K562 (cell line): ENCODE results near the gene HAUS1. TPM values are rescaled to one million over a fixed set of nuclear protein-coding genes. Genes with fewer than 3 reads are reported as not detected.

ENCODE experiments used
- ATAC-seq: fragments of 200-7000 bp; cut with Tn5 transposase; 3 replicates; pipeline ENCODE4 v1.9.1; 2020; ENCODE audit warnings: moderate library complexity
- BruUV-seq: library from RNA; stranded (reverse); fragments of 400-500 nt; replicated peaks from 2 replicates; lab custom pipeline; 2021; lab: Mats Ljungman, UMichigan
- CTCF ChIA-PET: fragments of 300-600 bp; formaldehyde crosslinking; extraction: SDS; loops from one replicate; lab custom pipeline; 2021; ENCODE audit warnings: low intra/inter-chr PET ratio; lab: Yijun Ruan, JAX
- POLR2A ChIA-PET: fragments of 300-600, 350-650 bp; sonication (Branson Sonifier 250); formaldehyde crosslinking; extraction: SDS; loops from one replicate; lab custom pipeline; 2021; ENCODE audit warnings: antibody characterized with exemption, inconsistent platforms; lab: Yijun Ruan, JAX
- DNase-seq, 4 experiments: peaks; one replicate each; pipeline versions ENCODE4 v3.0.0 to v3.0.0-alpha.2; 2011 to 2018; ENCODE audit warnings: low spot score in 3 of 4, mixed read lengths in 3 of 4; ENCODE audit errors: extremely low read depth in 1 of 4
- FAIRE-seq: peaks from 2 replicates; lab custom pipeline; 2011; peaks lifted over from hg19 to GRCh38; lab: Jason Lieb, UNC
- H2AFZ ChIP-seq: 2 replicates; pipeline ENCODE4 v1.6.0; 2011; ENCODE audit warnings: low read depth, low read length, control low read depth, inconsistent platforms
- H3K27ac ChIP-seq: fragments of 200-600 bp; 3 replicates; pipeline ENCODE4 v1.8.0; 2011; ENCODE audit warnings: low read depth, mild to moderate bottlenecking, control low read depth, inconsistent platforms, low read length, moderate library complexity, mixed read lengths; ENCODE audit errors: extremely low read depth
- H3K27me3 ChIP-seq, 2 experiments: fragments of 300-600 bp in 1 of 2; 2 replicates in 1 of 2; 3 replicates in 1 of 2; pipeline versions ENCODE4 v1.6.0 to v1.8.0; 2011; ENCODE audit warnings: inconsistent platforms in 2 of 2, low read length in 2 of 2, mild to moderate bottlenecking in 1 of 2, mixed read lengths in 1 of 2, moderate library complexity in 1 of 2; ENCODE audit not compliant: control insufficient read depth in 2 of 2, insufficient read depth in 2 of 2
- H3K36me3 ChIP-seq: fragments of 300-600 bp; 3 replicates; pipeline ENCODE4 v1.8.0; 2011; ENCODE audit warnings: mild to moderate bottlenecking, low read length, inconsistent platforms; ENCODE audit not compliant: control insufficient read depth, insufficient read depth
- H3K4me1 ChIP-seq, 2 experiments: fragments of 200-600 bp in 1 of 2; replicated peaks in 1 of 2; 2 replicates in 1 of 2; 3 replicates in 1 of 2; pipeline versions ENCODE4 v1.5.1 to v1.8.0; 2011; ENCODE audit warnings: inconsistent platforms in 2 of 2, low read length in 2 of 2, mild to moderate bottlenecking in 1 of 2, mixed read lengths in 1 of 2, moderate library complexity in 1 of 2; ENCODE audit not compliant: control insufficient read depth in 2 of 2, insufficient read depth in 2 of 2
- H3K4me2 ChIP-seq: 2 replicates; pipeline ENCODE4 v1.6.1; 2011; ENCODE audit warnings: low read length, control low read depth, inconsistent platforms, mixed read lengths; ENCODE audit not compliant: insufficient read depth
- H3K4me3 ChIP-seq: fragments of 200-600 bp; sonication (generic), shearing (Covaris generic); 2 replicates; pipeline ENCODE4 v1.5.1; 2016; ENCODE audit warnings: control low read depth, inconsistent platforms
- H3K79me2 ChIP-seq: fragments of 200-600 bp; 3 replicates; pipeline ENCODE4 v1.8.0; 2011; ENCODE audit warnings: low read length, inconsistent platforms; ENCODE audit not compliant: control insufficient read depth, insufficient read depth
- H3K9ac ChIP-seq, 2 experiments: 2 replicates each; pipeline versions ENCODE4 v1.6.0 to v1.6.1; 2011; ENCODE audit warnings: low read depth in 2 of 2, low read length in 2 of 2, control low read depth in 1 of 2, inconsistent platforms in 1 of 2, mild to moderate bottlenecking in 1 of 2, mixed read lengths in 1 of 2; ENCODE audit not compliant: insufficient read depth in 1 of 2
- H3K9me1 ChIP-seq: one replicate; pipeline ENCODE4 v1.6.0; 2011; ENCODE audit warnings: inconsistent platforms, mild to moderate bottlenecking, low read length, moderate library complexity; ENCODE audit not compliant: control insufficient read depth, insufficient read depth
- H3K9me3 ChIP-seq: replicated peaks from 2 replicates; pipeline ENCODE4 v1.5.1; 2011; ENCODE audit warnings: low read depth, low read length, inconsistent platforms; ENCODE audit not compliant: control insufficient read depth, insufficient read depth
- H4K20me1 ChIP-seq: replicated peaks from 2 replicates; pipeline ENCODE4 v1.6.1; 2011; ENCODE audit warnings: low read length, inconsistent platforms, mixed read lengths; ENCODE audit not compliant: control insufficient read depth, insufficient read depth
- DDX20 ChIP-seq: fragments of 450-650 bp; IDR thresholded peaks from 2 replicates; pipeline ENCODE4 v1.6.1; 2016; ENCODE audit warnings: missing genetic modification characterization, low read depth, mild to moderate bottlenecking, missing compliant biosample characterization, moderate library complexity
- HDAC2 ChIP-seq: fragments of 450-650 bp; IDR thresholded peaks from 2 replicates; pipeline ENCODE4 v1.6.1; 2016; ENCODE audit warnings: mild to moderate bottlenecking
- HSF4 ChIP-seq: fragments of 250-450 bp; sonication (Bioruptor Pico); IDR thresholded peaks from 2 replicates; pipeline ENCODE4 v2.1.2; 2022; ENCODE audit warnings: mild to moderate bottlenecking, moderate library complexity, borderline replicate concordance
- MAFF ChIP-seq: IDR thresholded peaks from 2 replicates; pipeline ENCODE4 v1.6.1; 2012; ENCODE audit warnings: low read length, improper control_type of control experiment
- NELFE ChIP-seq: IDR thresholded peaks from 2 replicates; pipeline ENCODE4 v1.6.1; 2011; ENCODE audit warnings: mild to moderate bottlenecking; ENCODE audit not compliant: insufficient read depth, insufficient read length
- NR4A1 ChIP-seq, 2 experiments: fragments of 250-450 bp in 1 of 2; fragments of 450-650 bp in 1 of 2; sonication (Bioruptor Pico) in 1 of 2; IDR thresholded peaks; 2 replicates each; pipeline versions ENCODE4 v1.4.0 to v1.6.1; 2016 to 2020; ENCODE audit warnings: mild to moderate bottlenecking in 2 of 2, missing compliant biosample characterization in 1 of 2, missing genetic modification characterization in 1 of 2, moderate library complexity in 1 of 2
- SMARCE1 ChIP-seq: fragments of 450-650 bp; IDR thresholded peaks from 2 replicates; pipeline ENCODE4 v1.7.1; 2016; ENCODE audit warnings: mild to moderate bottlenecking
- SPI1 ChIP-seq: IDR thresholded peaks from 2 replicates; pipeline ENCODE4 v1.6.1; 2011; ENCODE audit warnings: low read depth, low read length, control low read depth, borderline replicate concordance
- ZNF165 ChIP-seq: fragments of 250-450 bp; sonication (Bioruptor Pico); IDR thresholded peaks from 2 replicates; pipeline ENCODE4 v1.4.0; 2020; ENCODE audit warnings: borderline replicate concordance
- WGBS: fragments of 100-300 bp; shearing (Covaris generic); methylation state at CpG from one replicate; pipeline ENCODE4 v1.1.6; 2016; ENCODE audit warnings: low coverage, mixed read lengths; ENCODE audit not compliant: insufficient coverage; ENCODE audit errors: missing lambda C conversion rate; 5-methylcytosine and 5-hydroxymethylcytosine counted together
- in situ Hi-C: fragments of 300-500 bp; cut with MboI; formaldehyde crosslinking; loops from 4 replicates; pipeline ENCODE4 v1.15.0; 2018; ENCODE audit warnings: inconsistent platforms, mixed read lengths
- intact Hi-C: fragments of 100-400 bp; cut with micrococcal nuclease; formaldehyde crosslinking; loops from 2 replicates; pipeline ENCODE4 v1.14.2; 2022
- polyA plus RNA-seq, 8 experiments: library from polyadenylated mRNA; depleted of rRNA in 4 of 8; stranded (reverse) in 5 of 8; unstranded in 3 of 8; fragments of >200 nt; fragmentation: Nextera tagmentation in 2 of 8; fragmentation: Illumina TruSeq in 1 of 8; extraction: Ambion mirVana in 2 of 8; extraction: Trizol in 1 of 8; gene quantifications; 2 replicates each; pipeline versions ENCODE4 v1.2.1 to v1.2.3, GENCODE V29; 2011 to 2014; ENCODE audit warnings: inconsistent platforms in 1 of 8, missing spikeins in 1 of 8
- total RNA-seq, 7 experiments: library from RNA; depleted of rRNA in 6 of 7; stranded (reverse); fragments of >200 nt in 6 of 7; fragmentation: Illumina TruSeq in 2 of 7; extraction: Trizol in 2 of 7; gene quantifications; 2 replicates each; pipeline versions ENCODE4 v1.2.1 to v1.2.3, GENCODE V29; 2011 to 2021; ENCODE audit warnings: low replicate concordance in 1 of 7

The HAUS1 gene
- total and polyA plus RNA-seq, 9 of the 15 experiments (the other 6 are each of a cell fraction or from before 2014, with no cell fraction given), result 45.6 to 135 (median 76.3) TPM

- peak; percentile 91; the same call in 1 of the 2 replicates for TF ChIP-seq NR4A1 (CRISPR knock-in tag; IDR thresholded peaks at IDR 0.05)
- TF ChIP-seq NR4A1 (tag; IDR thresholded peaks at IDR 0.05), result peak; percentile 93
These were observed 48.8 kb downstream of the HAUS1 start (continued) for GRCh38 chr18:46152808-46153617.

- Histone ChIP-seq H3K4me1 (peaks cover 34 to 40% of the 10 kb centered on the region in 2 experiments; a peak in 4 of 5 replicates), H3K9me1 (no peaks in the 10 kb centered on the region), H2AFZ (no peak overlapping the region), H3K79me2 (no peaks in the 10 kb centered on the region), H3K9ac (no peak overlapping the region), H3K27me3 (no peaks in the 10 kb centered on the region), H3K27ac (no peak overlapping the region), H4K20me1 (no peaks in the 10 kb centered on the region), H3K4me3 (no peak overlapping the region), H3K4me2 (no peak overlapping the region), H3K9me3 (no peaks in the 10 kb centered on the region), H3K36me3 (no peaks in the 10 kb centered on the region)
- FAIRE-seq, result no peak
- no peak for DNase-seq
- ChIA-PET CTCF (no interaction called here), POLR2A (no interaction called here)
- no peak for TF ChIP-seq SPI1
- TF ChIP-seq NELFE, result no peak
- TF ChIP-seq SMARCE1, result no peak
- no peak for TF ChIP-seq HDAC2
- TF ChIP-seq HSF4 (CRISPR knock-in tag), result no peak
- no peak for TF ChIP-seq MAFF
- no peak for TF ChIP-seq DDX20
- TF ChIP-seq ZNF165 (CRISPR knock-in tag), result no peak
- intact Hi-C loops (no loop called here), in situ Hi-C loops (no loop called here)
- BruUV-seq, result no TSS peak
- no peak for ATAC-seq
- 43% methylated on average over 2 of the region's 2 CpGs for WGBS
These were observed 51.5 kb downstream of the HAUS1 start for GRCh38 chr18:46155641-46156051.
